OCI-LY3 (cell line): ENCODE data around the gene SNRPD2.
A peak's percentile ranks its signal among the peaks of the same experiment; 100 is the strongest.

ENCODE experiments used
- H2AFZ ChIP-seq: fragments of 200-600, 300-600 bp; shearing (Covaris generic); 2 replicates; pipeline ENCODE4 v1.6.0; 2014; ENCODE audit warnings: antibody characterized with exemption, low read depth, low read length
- H3K27ac ChIP-seq: fragments of 200-600, 300-600 bp; sonication (generic); 2 replicates; pipeline ENCODE4 v1.5.1; 2014; ENCODE audit warnings: mild to moderate bottlenecking, low read length, moderate library complexity, mixed read lengths
- H3K27me3 ChIP-seq: fragments of 200-600, 300-600 bp; sonication (generic); 2 replicates; pipeline ENCODE4 v1.6.1; 2014; ENCODE audit warnings: low read depth, low read length, mixed read lengths
- H3K36me3 ChIP-seq: fragments of 200-600, 300-600 bp; sonication (generic); replicated peaks from 2 replicates; pipeline ENCODE3; 2014; ENCODE audit warnings: low read depth, low read length, mixed read lengths
- H3K4me1 ChIP-seq: fragments of 300-600, 200-600 bp; sonication (generic); 2 replicates; pipeline ENCODE4 v1.6.1; 2014; ENCODE audit warnings: low read length, mixed read lengths
- H3K4me2 ChIP-seq: fragments of 200-600, 300-600 bp; sonication (generic); 2 replicates; pipeline ENCODE4 v1.6.1; 2014; ENCODE audit warnings: low read length, mixed read lengths
- H3K4me3 ChIP-seq: fragments of 300-600, 200-600 bp; sonication (generic); 2 replicates; pipeline ENCODE4 v1.5.1; 2014; ENCODE audit warnings: antibody characterized with exemption, mild to moderate bottlenecking, low read length, moderate library complexity
- H3K79me2 ChIP-seq: fragments of 300-600, 200-600 bp; shearing (Covaris generic); 2 replicates; pipeline ENCODE4 v1.6.1; 2014; ENCODE audit warnings: mild to moderate bottlenecking, low read length, mixed read lengths
- H3K9ac ChIP-seq: fragments of 300-600, 200-600 bp; shearing (Covaris generic); 2 replicates; pipeline ENCODE4 v1.6.0; 2014; ENCODE audit warnings: mild to moderate bottlenecking, low read length, moderate library complexity
- H3K9me3 ChIP-seq: fragments of 200-600, 300-600 bp; shearing (Covaris generic); 2 replicates; pipeline ENCODE4 v1.6.1; 2014; ENCODE audit warnings: low read length, mixed read lengths; ENCODE audit not compliant: insufficient read depth
- H4K20me1 ChIP-seq: fragments of 200-600, 300-600 bp; sonication (generic); 2 replicates; pipeline ENCODE4 v1.6.1; 2016; ENCODE audit warnings: low read length, mixed read lengths; ENCODE audit not compliant: insufficient read depth
- EZH2phosphoT487 ChIP-seq: fragments of 200-600 bp; shearing (Covaris generic); IDR thresholded peaks from 2 replicates; pipeline ENCODE4 v1.6.1; 2018; ENCODE audit warnings: antibody characterized with exemption, mixed run types, low read depth
- TF ChIP-seq, protein P1 (sequence below): fragments of 200-600, 300-600 bp; sonication (generic); IDR thresholded peaks from 2 replicates; pipeline ENCODE4 v1.5.1; 2014; ENCODE audit warnings: antibody characterized with exemption, low read length, low read depth

The SNRPD2 gene

DNA sequence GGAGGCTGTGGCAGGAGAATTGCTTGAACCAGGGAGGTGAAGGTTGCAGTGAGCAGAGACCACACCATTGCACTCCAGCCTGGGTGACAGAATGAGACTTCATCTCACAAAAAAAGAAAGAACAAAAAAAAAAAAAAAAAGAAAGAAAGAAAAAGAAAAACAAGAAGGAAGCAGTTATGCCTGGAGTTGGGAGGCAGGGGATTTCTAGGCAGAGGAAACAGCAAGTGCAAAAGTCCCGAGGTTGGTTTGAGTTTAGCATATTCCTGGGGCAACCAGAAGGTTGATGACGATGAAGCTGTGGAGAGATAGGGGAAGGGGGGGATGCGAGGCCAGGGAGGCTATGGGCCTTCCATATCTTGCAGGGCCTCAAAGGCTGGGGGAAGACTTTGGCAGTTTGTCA, 41.0 kb downstream of the SNRPD2 start:
- TF ChIP-seq EZH2phosphoT487, result no peak
- TF ChIP-seq, protein P1, sequence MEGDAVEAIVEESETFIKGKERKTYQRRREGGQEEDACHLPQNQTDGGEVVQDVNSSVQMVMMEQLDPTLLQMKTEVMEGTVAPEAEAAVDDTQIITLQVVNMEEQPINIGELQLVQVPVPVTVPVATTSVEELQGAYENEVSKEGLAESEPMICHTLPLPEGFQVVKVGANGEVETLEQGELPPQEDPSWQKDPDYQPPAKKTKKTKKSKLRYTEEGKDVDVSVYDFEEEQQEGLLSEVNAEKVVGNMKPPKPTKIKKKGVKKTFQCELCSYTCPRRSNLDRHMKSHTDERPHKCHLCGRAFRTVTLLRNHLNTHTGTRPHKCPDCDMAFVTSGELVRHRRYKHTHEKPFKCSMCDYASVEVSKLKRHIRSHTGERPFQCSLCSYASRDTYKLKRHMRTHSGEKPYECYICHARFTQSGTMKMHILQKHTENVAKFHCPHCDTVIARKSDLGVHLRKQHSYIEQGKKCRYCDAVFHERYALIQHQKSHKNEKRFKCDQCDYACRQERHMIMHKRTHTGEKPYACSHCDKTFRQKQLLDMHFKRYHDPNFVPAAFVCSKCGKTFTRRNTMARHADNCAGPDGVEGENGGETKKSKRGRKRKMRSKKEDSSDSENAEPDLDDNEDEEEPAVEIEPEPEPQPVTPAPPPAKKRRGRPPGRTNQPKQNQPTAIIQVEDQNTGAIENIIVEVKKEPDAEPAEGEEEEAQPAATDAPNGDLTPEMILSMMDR, result no peak
- Histone ChIP-seq H4K20me1 (no peaks in the 10 kb centered on the region), H3K4me1 (peaks cover 6% of the 10 kb centered on the region), H3K4me2 (no peak overlapping the region), H2AFZ (no peak overlapping the region), H3K36me3 (no peaks in the 10 kb centered on the region), H3K27ac (no peak overlapping the region), H3K79me2 (no peaks in the 10 kb centered on the region), H3K9ac (no peak overlapping the region), H3K27me3 (no peaks in the 10 kb centered on the region), H3K4me3 (no peak overlapping the region), H3K9me3 (no peaks in the 10 kb centered on the region)

DNA sequence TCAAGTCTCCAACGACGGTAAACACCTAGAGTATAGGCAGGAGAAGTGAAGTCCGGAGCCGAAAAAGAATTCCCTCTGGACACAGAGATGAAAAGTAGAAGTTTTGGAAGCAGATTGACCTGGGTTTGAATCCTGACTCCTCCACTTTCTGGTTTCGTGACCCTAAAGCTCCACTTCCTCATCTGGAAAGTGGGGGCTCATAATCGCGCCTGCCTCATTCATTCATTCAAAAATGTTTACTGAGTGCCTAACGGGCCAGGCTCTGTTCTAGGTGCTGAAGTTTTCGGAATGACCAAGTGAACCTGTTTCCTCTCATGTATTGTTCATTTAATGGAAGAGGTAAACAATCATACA, 45.4 kb downstream of the SNRPD2 start:
- H3K36me3 ChIP-seq, result no peaks in the 10 kb centered on the region
- H4K20me1 ChIP-seq, result no peaks in the 10 kb centered on the region
- no peak overlapping the region for H3K27ac ChIP-seq
- H3K4me2 ChIP-seq, result peak overlapping the region; percentile 74
- no peaks in the 10 kb centered on the region for H3K9me3 ChIP-seq
- H3K27me3 ChIP-seq, result no peaks in the 10 kb centered on the region
- peak overlapping the region; percentile 61 for H2AFZ ChIP-seq
- peak overlapping the region; percentile 64 for H3K9ac ChIP-seq
- H3K79me2 ChIP-seq, result no peaks in the 10 kb centered on the region
- TF ChIP-seq, protein P1, result no peak
- no peak for TF ChIP-seq EZH2phosphoT487
- peak overlapping the region; percentile 76 for H3K4me3 ChIP-seq
- peaks cover 22% of the 10 kb centered on the region for H3K4me1 ChIP-seq

DNA sequence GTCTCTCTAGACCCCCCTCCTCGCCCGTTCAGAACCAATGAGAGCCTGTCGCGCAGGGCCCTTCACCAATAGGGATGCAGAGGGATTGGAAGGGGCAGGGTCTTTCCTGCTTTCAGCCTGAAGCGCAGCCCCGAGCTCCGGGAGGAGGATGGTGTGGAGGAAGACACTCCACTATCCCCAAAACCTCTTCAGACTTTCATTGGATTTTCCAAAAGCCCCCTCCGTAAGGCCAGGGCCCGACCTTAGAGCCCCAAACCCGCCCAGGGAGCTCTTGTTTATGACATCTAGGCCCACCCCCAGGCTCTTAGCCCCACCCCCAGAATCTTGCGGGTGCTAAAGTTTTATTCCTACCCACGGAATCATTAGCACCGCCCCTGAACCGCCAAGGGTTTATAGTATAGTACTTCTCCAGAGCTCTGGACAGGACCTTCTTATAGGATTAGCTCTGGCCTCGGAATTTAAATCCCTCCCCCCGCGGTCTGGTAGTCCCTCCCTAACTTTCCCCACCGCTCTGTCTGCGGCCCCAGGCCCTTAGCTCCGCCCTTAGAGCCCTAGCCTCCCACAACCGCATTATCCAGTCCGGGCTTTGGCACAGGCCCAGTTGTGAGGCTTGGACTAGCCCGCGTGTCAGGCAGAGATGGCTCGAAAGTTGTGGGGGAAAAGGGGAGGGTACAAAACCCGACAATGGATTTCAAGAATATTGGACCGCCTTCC, 46.0 kb downstream of the SNRPD2 start:
- Histone ChIP-seq H3K36me3 (no peaks in the 10 kb centered on the region), H3K4me3 (peak overlapping the region; percentile 76), H3K79me2 (no peaks in the 10 kb centered on the region; the same call in 1 of the 2 replicates), H4K20me1 (no peaks in the 10 kb centered on the region), H3K4me2 (peak overlapping the region; percentile 74), H3K9ac (peak overlapping the region; percentile 64), H3K27ac (no peak overlapping the region), H3K27me3 (no peaks in the 10 kb centered on the region), H2AFZ (peak overlapping the region; percentile 61), H3K9me3 (no peaks in the 10 kb centered on the region), H3K4me1 (peaks cover 26% of the 10 kb centered on the region)
- TF ChIP-seq, protein P1, result no peak
- no peak for TF ChIP-seq EZH2phosphoT487

DNA sequence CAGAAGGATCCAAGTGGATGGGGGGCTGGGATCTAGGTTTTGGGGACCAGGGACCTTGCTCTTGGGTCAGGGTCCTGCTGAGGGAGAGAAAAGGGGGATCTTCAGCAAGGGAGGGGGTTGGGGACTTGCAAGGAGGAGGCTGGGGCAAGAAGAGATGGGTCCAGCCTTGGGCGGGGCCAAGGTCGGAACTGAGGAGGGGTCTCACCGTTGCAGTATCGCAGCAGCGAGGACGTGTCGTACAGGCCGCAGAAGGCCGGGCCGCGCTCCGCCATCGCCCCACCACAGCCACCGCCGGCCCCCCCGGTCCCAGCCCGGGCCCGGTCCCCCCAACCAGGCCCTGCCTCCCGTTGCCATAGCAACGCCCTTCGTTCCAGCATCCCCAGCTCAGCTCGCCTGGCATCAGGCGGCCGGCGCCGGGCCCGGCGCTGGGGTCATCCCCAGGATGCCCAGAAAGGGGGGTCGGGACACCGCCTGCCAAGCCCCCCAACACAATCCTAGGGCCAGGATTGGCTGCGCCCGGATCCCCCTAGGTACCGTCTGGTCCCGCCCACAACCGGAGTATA, 46.6 kb downstream of the SNRPD2 start:
- no peak overlapping the region for H3K27ac ChIP-seq
- no peak overlapping the region for H2AFZ ChIP-seq
- no peaks in the 10 kb centered on the region for H3K9me3 ChIP-seq
- H3K27me3 ChIP-seq, result no peaks in the 10 kb centered on the region
- no peaks in the 10 kb centered on the region; the same call in 1 of the 2 replicates for H3K79me2 ChIP-seq
- peaks cover 27% of the 10 kb centered on the region for H3K4me1 ChIP-seq
- TF ChIP-seq, protein P1, result no peak
- TF ChIP-seq EZH2phosphoT487, result no peak
- H3K4me2 ChIP-seq, result peak overlapping the region; percentile 74
- H3K36me3 ChIP-seq, result no peaks in the 10 kb centered on the region
- H3K4me3 ChIP-seq, result peak overlapping the region; percentile 76
- no peak overlapping the region for H3K9ac ChIP-seq
- H4K20me1 ChIP-seq, result no peaks in the 10 kb centered on the region
